K562 (cell line): ENCODE data around the gene BMP15.

Experiments used
- CREB1 ChIP-seq, 2 experiments: sonication (generic) in 1 of 2; formaldehyde crosslinking in 1 of 2; IDR thresholded peaks; 2 replicates each; pipeline versions ENCODE4 v1.6.1 to v1.8.0; 2012 to 2022; ENCODE audit warnings: inconsistent platforms in 1 of 2, mild to moderate bottlenecking in 1 of 2, missing genetic modification reagents in 1 of 2, moderate library complexity in 1 of 2
- EZH2 ChIP-seq: IDR thresholded peaks from 2 replicates; pipeline ENCODE4 v1.6.1; 2012; ENCODE audit warnings: low read depth, mild to moderate bottlenecking, inconsistent platforms, low read length, borderline replicate concordance
- FOXJ2 ChIP-seq: fragments of 200-800 bp; sonication (Bioruptor generic); IDR thresholded peaks from 2 replicates; pipeline ENCODE4 v1.6.1; 2016; ENCODE audit warnings: missing genetic modification characterization, missing compliant biosample characterization
- LEF1 ChIP-seq: fragments of 450-650 bp; IDR thresholded peaks from 2 replicates; pipeline ENCODE4 v1.6.1; 2016; ENCODE audit warnings: mild to moderate bottlenecking
- NR2F6 ChIP-seq: fragments of 450-650 bp; formaldehyde crosslinking; IDR thresholded peaks from 2 replicates; pipeline ENCODE4 v1.4.0; 2020; ENCODE audit warnings: mild to moderate bottlenecking
- RCOR1 ChIP-seq, 2 experiments: IDR thresholded peaks; 2 replicates each; pipeline ENCODE4 v1.6.1; 2012; ENCODE audit warnings: low read depth in 2 of 2, low read length in 2 of 2, borderline replicate concordance in 1 of 2, improper control_type of control experiment in 1 of 2
- ZBTB1 ChIP-seq: sonication (generic); formaldehyde crosslinking; IDR thresholded peaks from 2 replicates; pipeline ENCODE4 v1.8.1; 2023; ENCODE audit warnings: missing genetic modification reagents, low read depth, mild to moderate bottlenecking, borderline replicate concordance
- ZBTB2 ChIP-seq: fragments of 450-650 bp; IDR thresholded peaks from 2 replicates; pipeline ENCODE4 v1.6.1; 2016; ENCODE audit warnings: antibody characterized with exemption
- ZFP36 ChIP-seq: fragments of 150-350 bp; IDR thresholded peaks from 2 replicates; pipeline ENCODE4 v1.6.1; 2018; ENCODE audit warnings: low read length, low read depth; ENCODE audit not compliant: partially characterized antibody

- TF ChIP-seq LEF1: no peak
- TF ChIP-seq ZFP36: no peak
- no peak for TF ChIP-seq EZH2
- TF ChIP-seq NR2F6 (CRISPR knock-in tag): no peak
- no peak for TF ChIP-seq CREB1 (IDR thresholded peaks at IDR 0.05)
- TF ChIP-seq CREB1 (CRISPR knock-in tag; IDR thresholded peaks at IDR 0.05): no peak
- TF ChIP-seq ZBTB1 (CRISPR knock-in tag): no peak
- TF ChIP-seq RCOR1 (IDR thresholded peaks at IDR 0.05; ENCODE audit: borderline replicate concordance in 1 of 2, low read depth in 2 of 2, low read length in 2 of 2): no peak
- TF ChIP-seq ZBTB2: no peak
- no peak for TF ChIP-seq FOXJ2 (tag)
Observed at GRCh38 chrX:50913520-50913919, 3.0 kb downstream of the BMP15 start.
